ENCODE data around the gene PTPRT.

GRCh38 chr20:42559665-42560064, 630.0 kb downstream of the PTPRT start:
- TF ChIP-seq POLR2A (IDR thresholded peaks at IDR 0.05) (no peak), CTCF (IDR thresholded peaks at IDR 0.05) (no peak), POLR2AphosphoS5 (IDR thresholded peaks at IDR 0.05) (no peak)

Data from breast epithelium (tissue), 3 donors.